ENCODE measurements around the gene BACE1-AS.

GRCh38 chr11:117269856-117270255 is 21.3 kb upstream of the BACE1-AS start:
- TF ChIP-seq CTCF (IDR thresholded peaks at IDR 0.05) (no peak), POLR2A (IDR thresholded peaks at IDR 0.05) (no peak)
